ENCODE data around the gene DAPK2.

Gene DAPK2

GRCh38 chr15:63981596-63982320 is 64.5 kb downstream of the DAPK2 start:
- H3K36me3 ChIP-seq = peaks cover 58% of the 10 kb centered on the region
- no peaks in the 10 kb centered on the region for H3K27me3 ChIP-seq
- H3K4me1 ChIP-seq (ENCODE audit: control insufficient read depth in 1 of 2, insufficient read depth in 1 of 2, low read depth in 1 of 2, low read length in 1 of 2) = peaks cover 52 to 54% of the 10 kb centered on the region in 2 experiments
- peak overlapping the region; percentile 96 for H3K27ac ChIP-seq
- no peak overlapping the region for H3K4me3 ChIP-seq (ENCODE audit: low read depth in 1 of 2, low read length in 1 of 2)
- TF ChIP-seq CTCF (IDR thresholded peaks at IDR 0.05) = no peak
- H3K9me3 ChIP-seq = no peaks in the 10 kb centered on the region

- Histone ChIP-seq H3K36me3 (peaks cover 68% of the 10 kb centered on the region), H3K27me3 (no peaks in the 10 kb centered on the region), H3K9me3 (no peaks in the 10 kb centered on the region), H3K4me1 (ENCODE audit: control insufficient read depth in 1 of 2, insufficient read depth in 1 of 2, low read depth in 1 of 2, low read length in 1 of 2) (peaks cover 27 to 30% of the 10 kb centered on the region in 2 experiments), H3K27ac (no peak overlapping the region), H3K4me3 (ENCODE audit: low read depth in 1 of 2, low read length in 1 of 2) (no peak overlapping the region)
- TF ChIP-seq CTCF (IDR thresholded peaks at IDR 0.05) = no peak
These were observed 67.0 kb downstream of the DAPK2 start for GRCh38 chr15:63979262-63979793.

DNA sequence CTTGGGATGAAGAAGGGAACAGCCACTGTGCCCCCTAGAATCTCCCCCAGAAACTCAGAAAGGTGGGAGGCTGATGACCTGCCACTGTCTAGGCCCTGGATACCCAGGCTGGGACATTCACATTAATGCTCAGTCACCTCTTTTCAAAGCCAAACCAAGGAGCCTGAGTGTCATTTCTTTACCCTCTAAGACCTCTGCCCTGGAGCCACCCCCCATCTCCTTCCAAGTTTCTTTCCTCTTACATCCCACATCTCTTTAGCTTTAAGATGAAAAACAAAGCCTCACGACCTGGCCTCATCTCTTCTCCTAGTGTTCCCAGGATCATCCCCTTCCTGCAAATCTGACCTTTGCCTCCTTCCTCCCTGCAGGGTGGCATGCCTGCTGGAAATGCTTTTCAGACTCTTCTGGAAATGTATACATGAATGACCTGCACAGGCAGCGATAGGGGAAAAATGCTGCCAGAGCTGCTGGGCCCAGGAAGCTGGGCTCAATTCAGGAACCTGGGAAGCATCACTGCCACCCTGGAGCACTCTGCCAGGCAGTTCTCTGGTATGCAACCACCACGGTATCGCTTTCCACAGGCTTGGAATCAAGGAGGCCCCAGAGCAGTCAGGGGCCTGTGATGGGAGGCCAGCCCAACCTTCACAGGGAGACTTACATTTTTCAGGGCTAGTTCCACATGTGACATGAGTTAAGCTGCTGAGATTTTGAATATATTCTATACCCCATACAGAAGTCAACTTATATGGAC is 67.6 kb downstream of the DAPK2 start:
- Histone ChIP-seq H3K4me3 (ENCODE audit: low read depth in 1 of 2, low read length in 1 of 2) (no peak overlapping the region), H3K27ac (no peak overlapping the region), H3K27me3 (no peaks in the 10 kb centered on the region), H3K4me1 (ENCODE audit: control insufficient read depth in 1 of 2, insufficient read depth in 1 of 2, low read depth in 1 of 2, low read length in 1 of 2) (peaks cover 21 to 23% of the 10 kb centered on the region in 2 experiments), H3K36me3 (peaks cover 68% of the 10 kb centered on the region), H3K9me3 (no peaks in the 10 kb centered on the region)
- no peak for TF ChIP-seq CTCF (IDR thresholded peaks at IDR 0.05)

DNA sequence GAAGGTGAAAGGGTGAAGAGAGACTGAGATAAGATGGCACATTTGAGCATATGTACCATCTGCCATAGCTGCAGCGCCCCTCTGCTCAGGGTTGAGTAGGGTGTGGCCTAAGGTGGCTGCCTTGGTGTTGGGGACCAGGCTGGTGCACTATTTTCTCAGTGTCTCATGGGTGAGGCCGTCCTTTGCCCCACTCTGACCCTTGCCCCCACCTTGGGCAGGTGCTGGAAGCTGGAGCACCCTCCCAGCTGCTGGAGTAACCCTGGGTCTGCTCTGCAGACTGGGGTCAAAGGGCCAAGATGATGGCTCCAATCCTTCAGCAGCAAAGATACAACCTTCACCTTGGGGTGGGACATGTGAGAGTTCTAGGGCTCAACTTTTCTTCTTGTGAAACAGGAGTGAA is 69.2 kb downstream of the DAPK2 start:
- H3K27me3 ChIP-seq = no peaks in the 10 kb centered on the region
- no peak for TF ChIP-seq CTCF (IDR thresholded peaks at IDR 0.05)
- H3K4me1 ChIP-seq (ENCODE audit: control insufficient read depth in 1 of 2, insufficient read depth in 1 of 2, low read depth in 1 of 2, low read length in 1 of 2) = peaks cover 8 to 9% of the 10 kb centered on the region in 2 experiments
- no peak overlapping the region for H3K4me3 ChIP-seq (ENCODE audit: low read depth in 1 of 2, low read length in 1 of 2)
- no peaks in the 10 kb centered on the region for H3K9me3 ChIP-seq
- H3K27ac ChIP-seq = no peak overlapping the region
- peaks cover 62% of the 10 kb centered on the region for H3K36me3 ChIP-seq

DNA sequence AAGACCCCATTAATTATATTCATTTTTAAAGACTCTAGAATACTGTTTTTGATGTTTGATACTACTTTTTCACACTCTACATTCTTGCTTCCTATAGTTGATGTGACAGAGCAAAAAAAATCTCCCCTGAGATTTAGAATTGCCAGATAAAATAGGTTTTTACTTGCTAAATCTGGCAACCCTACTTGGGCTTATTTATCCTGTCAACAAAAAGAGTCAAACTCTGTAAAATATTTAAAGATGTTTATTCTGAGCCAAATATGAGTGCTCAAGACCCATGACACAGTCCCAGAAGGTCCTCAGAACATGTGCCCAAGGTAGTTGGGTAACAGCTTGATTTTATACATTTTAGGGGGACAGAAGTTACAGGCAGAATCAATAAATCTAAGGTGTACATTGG is 72.3 kb downstream of the DAPK2 start:
- Histone ChIP-seq H3K27ac (peak overlapping the region; percentile 23), H3K27me3 (no peaks in the 10 kb centered on the region), H3K36me3 (peaks cover 59% of the 10 kb centered on the region), H3K9me3 (no peaks in the 10 kb centered on the region), H3K4me3 (ENCODE audit: low read depth in 1 of 2, low read length in 1 of 2) (no peak overlapping the region), H3K4me1 (ENCODE audit: control insufficient read depth in 1 of 2, insufficient read depth in 1 of 2, low read depth in 1 of 2, low read length in 1 of 2) (peaks cover 24 to 27% of the 10 kb centered on the region in 2 experiments)
- no peak for TF ChIP-seq CTCF (IDR thresholded peaks at IDR 0.05)
